ENCODE results near the gene NCR1. TPM values are rescaled to one million over a fixed set of nuclear protein-coding genes. Genes with fewer than 3 reads are reported as not detected.
"Not testable (repeated sequence)": the region's sequence is repeated elsewhere in the genome, so short reads cannot be mapped to it uniquely, and the experiment has no call there.

Gene NCR1
- total RNA-seq, 1 experiment from 2014 or later = not detected

- no peak for DNase-seq
- Histone ChIP-seq H3K4me3 (no peak overlapping the region), H4K20me1 (ENCODE audit: insufficient read depth) (no peaks in the 10 kb centered on the region), H3F3A (ENCODE audit: insufficient read depth, low read depth) (0 out of 2 replicates have a peak, but pooled peaks cover 5% of the 10 kb centered on the region), H3K27ac (no peak overlapping the region), H3K4me1 (replicated peaks; ENCODE audit: insufficient read depth) (no peaks in the 10 kb centered on the region), H2AFZ (peak overlapping the region; percentile 28; the same call in 1 of the 2 replicates), H3K79me2 (ENCODE audit: low read depth) (no peaks in the 10 kb centered on the region), H3K9me3 (ENCODE audit: insufficient read depth, low read depth) (no peaks in the 10 kb centered on the region), H3K27me3 (ENCODE audit: insufficient read depth, low read depth) (peaks cover 22% of the 10 kb centered on the region), H3K4me2 (no peak overlapping the region), H3K9me2 (ENCODE audit: insufficient read depth) (no peaks in the 10 kb centered on the region), H3K36me3 (ENCODE audit: low read depth) (no peaks in the 10 kb centered on the region)
- ChIA-PET CTCF (no interaction called here), POLR2A (ENCODE audit: unreplicated experiment) (no interaction called here)
- no TSS peak for BruUV-seq (replicated peaks)
- TF ChIP-seq, protein P1, sequence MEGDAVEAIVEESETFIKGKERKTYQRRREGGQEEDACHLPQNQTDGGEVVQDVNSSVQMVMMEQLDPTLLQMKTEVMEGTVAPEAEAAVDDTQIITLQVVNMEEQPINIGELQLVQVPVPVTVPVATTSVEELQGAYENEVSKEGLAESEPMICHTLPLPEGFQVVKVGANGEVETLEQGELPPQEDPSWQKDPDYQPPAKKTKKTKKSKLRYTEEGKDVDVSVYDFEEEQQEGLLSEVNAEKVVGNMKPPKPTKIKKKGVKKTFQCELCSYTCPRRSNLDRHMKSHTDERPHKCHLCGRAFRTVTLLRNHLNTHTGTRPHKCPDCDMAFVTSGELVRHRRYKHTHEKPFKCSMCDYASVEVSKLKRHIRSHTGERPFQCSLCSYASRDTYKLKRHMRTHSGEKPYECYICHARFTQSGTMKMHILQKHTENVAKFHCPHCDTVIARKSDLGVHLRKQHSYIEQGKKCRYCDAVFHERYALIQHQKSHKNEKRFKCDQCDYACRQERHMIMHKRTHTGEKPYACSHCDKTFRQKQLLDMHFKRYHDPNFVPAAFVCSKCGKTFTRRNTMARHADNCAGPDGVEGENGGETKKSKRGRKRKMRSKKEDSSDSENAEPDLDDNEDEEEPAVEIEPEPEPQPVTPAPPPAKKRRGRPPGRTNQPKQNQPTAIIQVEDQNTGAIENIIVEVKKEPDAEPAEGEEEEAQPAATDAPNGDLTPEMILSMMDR (conservative IDR thresholded peaks at IDR 0.05) = no peak
- TF ChIP-seq EZH2 (IDR thresholded peaks at IDR 0.05; ENCODE audit: low read depth) = no peak
- intact Hi-C loops (cut with micrococcal nuclease; ENCODE audit: unreplicated experiment) = no loop called here
These were observed 871 bp downstream of the NCR1 start for GRCh38 chr19:54906819-54907218.

DNA sequence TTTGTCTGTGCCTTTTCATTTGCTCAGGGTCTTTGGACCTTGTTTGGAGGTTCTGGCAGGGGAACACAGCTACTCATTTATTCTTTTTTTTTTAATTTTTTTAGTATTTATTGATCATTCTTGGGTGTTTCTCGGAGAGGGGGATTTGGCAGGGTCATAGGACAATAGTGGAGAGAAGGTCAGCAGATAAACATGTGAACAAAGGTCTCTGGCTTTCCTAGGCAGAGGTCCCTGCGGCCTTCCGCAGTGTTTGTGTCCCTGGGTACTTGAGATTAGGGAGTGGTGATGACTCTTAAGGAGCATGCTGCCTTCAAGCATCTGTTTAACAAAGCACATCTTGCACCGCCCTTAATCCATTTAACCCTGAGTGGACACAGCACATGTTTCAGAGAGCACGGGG is 2.0 kb downstream of the NCR1 start:
- H3K9me2 ChIP-seq (ENCODE audit: insufficient read depth); H4K20me1 ChIP-seq (ENCODE audit: insufficient read depth); H3K4me3 ChIP-seq; H2AFZ ChIP-seq; H3K36me3 ChIP-seq (ENCODE audit: low read depth); DNase-seq; H3K79me2 ChIP-seq (ENCODE audit: low read depth); POLR2A ChIA-PET (ENCODE audit: unreplicated experiment); H3K9me3 ChIP-seq (ENCODE audit: insufficient read depth, low read depth); H3F3A ChIP-seq (ENCODE audit: insufficient read depth, low read depth); H3K4me1 ChIP-seq (replicated peaks; ENCODE audit: insufficient read depth); intact Hi-C loops (cut with micrococcal nuclease; ENCODE audit: unreplicated experiment); H3K4me2 ChIP-seq; BruUV-seq (replicated peaks); H3K27ac ChIP-seq: not testable (repeated sequence)
- H3K27me3 ChIP-seq (ENCODE audit: insufficient read depth, low read depth) = peaks cover 28% of the 10 kb centered on the region
- CTCF ChIA-PET = interaction anchor here (0.6 kb wide), 1 partner anchor 847 kb away, joined by 3 read pairs; no protein-coding TSS in a partner anchor

- Histone ChIP-seq H3K36me3 (ENCODE audit: low read depth) (no peaks in the 10 kb centered on the region), H3K27ac (no peak overlapping the region), H3K79me2 (ENCODE audit: low read depth) (no peaks in the 10 kb centered on the region), H3K9me2 (ENCODE audit: insufficient read depth) (no peaks in the 10 kb centered on the region), H3K4me2 (no peak overlapping the region), H4K20me1 (ENCODE audit: insufficient read depth) (no peaks in the 10 kb centered on the region), H3F3A (ENCODE audit: insufficient read depth, low read depth) (no peaks in the 10 kb centered on the region), H3K27me3 (ENCODE audit: insufficient read depth, low read depth) (peaks cover 14% of the 10 kb centered on the region), H3K9me3 (ENCODE audit: insufficient read depth, low read depth) (no peaks in the 10 kb centered on the region), H3K4me1 (replicated peaks; ENCODE audit: insufficient read depth) (no peaks in the 10 kb centered on the region), H2AFZ (no peak overlapping the region), H3K4me3 (no peak overlapping the region)
- ChIA-PET CTCF (interaction anchor here (0.5 kb wide), 1 partner anchor 45 kb away, joined by 6 read pairs; no protein-coding TSS in a partner anchor), POLR2A (ENCODE audit: unreplicated experiment) (no interaction called here)
- intact Hi-C loops (cut with micrococcal nuclease; ENCODE audit: unreplicated experiment) = no loop called here
- BruUV-seq (replicated peaks) = no TSS peak
- no peak for TF ChIP-seq EZH2 (IDR thresholded peaks at IDR 0.05; ENCODE audit: low read depth)
- DNase-seq = no peak
These were observed 10.9 kb downstream of the NCR1 start for GRCh38 chr19:54916822-54917221.

DNA sequence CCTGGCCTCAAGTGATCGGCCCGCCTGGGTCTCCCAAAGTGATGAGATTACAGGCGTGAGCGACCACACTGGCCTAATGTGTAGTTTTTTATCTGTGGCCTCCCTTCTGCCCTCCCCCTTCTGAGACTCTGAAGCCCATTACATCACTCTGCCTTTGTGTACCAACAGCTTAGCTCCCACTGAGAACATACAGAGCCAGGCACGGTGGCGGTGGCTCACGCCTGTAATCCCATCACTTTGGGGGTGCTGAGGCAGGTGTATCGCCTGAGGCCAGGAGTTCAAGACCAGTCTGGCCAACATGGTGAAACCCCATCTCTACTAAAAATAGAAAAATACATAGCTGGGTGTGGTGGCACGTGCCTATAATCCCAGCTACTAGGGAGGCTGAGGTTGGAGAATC is 12.6 kb downstream of the NCR1 start:
- BruUV-seq (replicated peaks) = no TSS peak
- Histone ChIP-seq H3F3A (ENCODE audit: insufficient read depth, low read depth) (no peaks in the 10 kb centered on the region), H3K9me2 (ENCODE audit: insufficient read depth) (no peaks in the 10 kb centered on the region), H2AFZ (no peak overlapping the region), H3K79me2 (ENCODE audit: low read depth) (no peaks in the 10 kb centered on the region), H3K36me3 (ENCODE audit: low read depth) (no peaks in the 10 kb centered on the region), H3K27me3 (ENCODE audit: insufficient read depth, low read depth) (peaks cover 3% of the 10 kb centered on the region; the same call in 1 of the 2 replicates), H3K9me3 (ENCODE audit: insufficient read depth, low read depth) (no peaks in the 10 kb centered on the region), H3K4me3 (no peak overlapping the region), H3K27ac (no peak overlapping the region), H4K20me1 (ENCODE audit: insufficient read depth) (no peaks in the 10 kb centered on the region), H3K4me2 (no peak overlapping the region), H3K4me1 (replicated peaks; ENCODE audit: insufficient read depth) (no peaks in the 10 kb centered on the region)
- ChIA-PET POLR2A (ENCODE audit: unreplicated experiment) (no interaction called here), CTCF (no interaction called here)
- intact Hi-C loops (cut with micrococcal nuclease; ENCODE audit: unreplicated experiment) = no loop called here
- DNase-seq = no peak
- TF ChIP-seq EZH2 (IDR thresholded peaks at IDR 0.05; ENCODE audit: low read depth) = no peak
- TF ChIP-seq, protein P1 (conservative IDR thresholded peaks at IDR 0.05) = no peak

Measured in PC-9 (cell line).